ENCODE data around the gene SLC6A4. TPM values are rescaled to one million over a fixed set of nuclear protein-coding genes. Genes with fewer than 3 reads are reported as not detected.
"Not testable (repeated sequence)": the region's sequence is repeated elsewhere in the genome, so short reads cannot be mapped to it uniquely, and the experiment has no call there.

Gene SLC6A4
- total RNA-seq, 1 experiment from 2014 or later, result 20.6 TPM

- H3K36me3 Mint-ChIP-seq (ENCODE audit: insufficient read depth, unreplicated experiment), result peaks cover 20% of the 10 kb centered on the region
- H3K27me3 Mint-ChIP-seq (ENCODE audit: insufficient read depth, unreplicated experiment), result no peaks in the 10 kb centered on the region
- CTCF ChIA-PET, result interaction anchor here (0.6 to 1.0 kb wide), 4 partner anchors 18 to 897 kb away, joined by 3 to 10 read pairs (median 4); no protein-coding TSS in a partner anchor
- Histone ChIP-seq H3K9me3 (no peaks in the 10 kb centered on the region), H3K36me3 (ENCODE audit: control insufficient read depth, insufficient read depth, low read length) (no peaks in the 10 kb centered on the region), H3K27me3 (replicated peaks; ENCODE audit: control insufficient read depth, insufficient read depth, low read length) (no peaks in the 10 kb centered on the region), H3K4me1 (no peaks in the 10 kb centered on the region), H3K4me3 (ENCODE audit: low read depth, low read length) (no peak overlapping the region)
- H3K9me3 Mint-ChIP-seq (ENCODE audit: unreplicated experiment), result no peaks in the 10 kb centered on the region
- TF ChIP-seq CTCF (IDR thresholded peaks at IDR 0.05; ENCODE audit: insufficient read depth in 1 of 2, low read depth in 1 of 2, low read length in 1 of 2, severe bottlenecking in 1 of 2, unreplicated experiment in 1 of 2), result no peak
- H3K4me1 Mint-ChIP-seq (ENCODE audit: low read depth, unreplicated experiment), result no peaks in the 10 kb centered on the region
- POLR2A ChIA-PET, result no interaction called here
- no TSS peak for BruUV-seq (replicated peaks)
- intact Hi-C loops (cut with micrococcal nuclease; ENCODE audit: unreplicated experiment), result no loop called here
- no peak for DNase-seq
- no peak overlapping the region for H3K4me3 Mint-ChIP-seq (ENCODE audit: unreplicated experiment)
- no peak overlapping the region for H3K27ac Mint-ChIP-seq (ENCODE audit: unreplicated experiment)
Measured at GRCh38 chr17:30151471-30151870, 84.0 kb downstream of the SLC6A4 start.

- POLR2A ChIA-PET, result no interaction called here
- no TSS peak for BruUV-seq (replicated peaks)
Measured at GRCh38 chr17:30148376-30148775, 87.1 kb downstream of the SLC6A4 start.

DNA sequence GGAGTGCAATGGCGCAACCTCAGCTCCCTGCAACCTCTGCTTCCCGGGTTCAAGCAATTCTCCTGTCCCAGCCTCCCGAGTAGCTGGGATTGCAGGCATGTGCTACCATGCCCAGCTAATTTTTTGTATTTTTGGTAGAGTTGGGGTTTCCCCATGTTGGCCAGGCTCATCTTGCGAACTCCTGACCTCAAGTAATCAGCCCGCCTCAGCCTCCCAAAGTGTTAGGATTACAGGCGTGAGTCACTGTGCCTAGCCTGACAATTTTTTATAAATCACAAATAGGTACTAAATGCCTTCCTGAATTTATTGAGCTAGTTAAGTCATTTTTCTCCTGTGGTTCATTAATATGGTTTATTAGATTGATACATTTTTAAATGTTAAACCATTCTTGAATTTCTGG is 87.6 kb downstream of the SLC6A4 start:
- DNase-seq; intact Hi-C loops (cut with micrococcal nuclease; ENCODE audit: unreplicated experiment); H3K9me3 Mint-ChIP-seq (ENCODE audit: unreplicated experiment); H3K9me3 ChIP-seq; H3K27ac Mint-ChIP-seq (ENCODE audit: unreplicated experiment); CTCF ChIA-PET; H3K4me1 Mint-ChIP-seq (ENCODE audit: low read depth, unreplicated experiment); H3K27me3 Mint-ChIP-seq (ENCODE audit: insufficient read depth, unreplicated experiment); H3K4me3 ChIP-seq (ENCODE audit: low read depth, low read length); H3K4me3 Mint-ChIP-seq (ENCODE audit: unreplicated experiment); BruUV-seq (replicated peaks); H3K27me3 ChIP-seq (replicated peaks; ENCODE audit: control insufficient read depth, insufficient read depth, low read length); POLR2A ChIA-PET; H3K4me1 ChIP-seq; H3K36me3 ChIP-seq (ENCODE audit: control insufficient read depth, insufficient read depth, low read length): not testable (repeated sequence)
- peaks cover 14% of the 10 kb centered on the region for H3K36me3 Mint-ChIP-seq (ENCODE audit: insufficient read depth, unreplicated experiment)

More at GRCh38 chr17:30148376-30148775, 87.1 kb downstream of the SLC6A4 start:
- Mint-ChIP-seq H3K4me3 (ENCODE audit: unreplicated experiment) (no peak overlapping the region), H3K9me3 (ENCODE audit: unreplicated experiment) (no peaks in the 10 kb centered on the region), H3K27ac (ENCODE audit: unreplicated experiment) (no peak overlapping the region), H3K4me1 (ENCODE audit: low read depth, unreplicated experiment) (no peaks in the 10 kb centered on the region), H3K27me3 (ENCODE audit: insufficient read depth, unreplicated experiment) (no peaks in the 10 kb centered on the region), H3K36me3 (ENCODE audit: insufficient read depth, unreplicated experiment) (peaks cover 17% of the 10 kb centered on the region)
- H3K36me3 ChIP-seq (ENCODE audit: control insufficient read depth, insufficient read depth, low read length), result no peaks in the 10 kb centered on the region
- DNase-seq, result no peak
- H3K4me3 ChIP-seq (ENCODE audit: low read depth, low read length), result no peak overlapping the region
- H3K27me3 ChIP-seq (replicated peaks; ENCODE audit: control insufficient read depth, insufficient read depth, low read length), result no peaks in the 10 kb centered on the region
- no peaks in the 10 kb centered on the region for H3K4me1 ChIP-seq
- TF ChIP-seq CTCF (IDR thresholded peaks at IDR 0.05; ENCODE audit: insufficient read depth in 1 of 2, low read depth in 1 of 2, low read length in 1 of 2, severe bottlenecking in 1 of 2, unreplicated experiment in 1 of 2), result no peak
- CTCF ChIA-PET, result no interaction called here
- no peaks in the 10 kb centered on the region for H3K9me3 ChIP-seq
- intact Hi-C loops (cut with micrococcal nuclease; ENCODE audit: unreplicated experiment), result no loop called here

Other genes starting within 250 kb of the SLC6A4 start
- gene NSRP1, start 118.9 kb downstream of the SLC6A4 start, total RNA-seq (2022), result 25.4 and 28.0 TPM in 2 replicates
- 56.1 and 57.4 TPM in 2 replicates for gene BLMH, start 56.2 kb upstream of the SLC6A4 start, total RNA-seq (2022)
- gene TMIGD1, start 98.4 kb upstream of the SLC6A4 start, total RNA-seq (2022), result not detected in 2 replicates
- 127 and 149 TPM in 2 replicates for gene CPD, start 143.2 kb upstream of the SLC6A4 start, total RNA-seq (2022)
- 78.3 and 86.5 TPM in 2 replicates for gene GOSR1, start 241.7 kb upstream of the SLC6A4 start, total RNA-seq (2022)